ENCODE results near the gene CES3. TPM values are rescaled to one million over a fixed set of nuclear protein-coding genes. Genes with fewer than 3 reads are reported as not detected.

Gene CES3
- polyA plus RNA-seq, 1 donor from 2014 or later = 1.8 TPM

GRCh38 chr16:66970775-66971720 is 10.0 kb downstream of the CES3 start:
- H3K27ac ChIP-seq (ENCODE audit: low read length) = no peak overlapping the region
- no peaks in the 10 kb centered on the region for H3K9me3 ChIP-seq (ENCODE audit: low read length)
- TF ChIP-seq REST (IDR thresholded peaks at IDR 0.05; ENCODE audit: borderline replicate concordance) = no peak
- TF ChIP-seq EP300 (conservative IDR thresholded peaks at IDR 0.05; ENCODE audit: poor library complexity, severe bottlenecking) = no peak
- no peak for TF ChIP-seq EZH2 (IDR thresholded peaks at IDR 0.05; ENCODE audit: borderline replicate concordance, insufficient read depth, low read length, poor library complexity, severe bottlenecking)
- TF ChIP-seq CTCF (IDR thresholded peaks at IDR 0.05; ENCODE audit: poor library complexity, severe bottlenecking) = no peak
- TF ChIP-seq RAD21 (conservative IDR thresholded peaks at IDR 0.05) = no peak
- TF ChIP-seq MXI1 (conservative IDR thresholded peaks at IDR 0.05; ENCODE audit: poor library complexity, severe bottlenecking) = no peak
- no peak for TF ChIP-seq POLR2AphosphoS5 (IDR thresholded peaks at IDR 0.05)
- TF ChIP-seq SMC3 (conservative IDR thresholded peaks at IDR 0.05; ENCODE audit: poor library complexity) = no peak
- no peak for TF ChIP-seq TAF1 (IDR thresholded peaks at IDR 0.05; ENCODE audit: low read depth)
- H3K79me2 ChIP-seq (replicated peaks; ENCODE audit: insufficient read depth, low read length) = no peaks in the 10 kb centered on the region
- H3K4me2 ChIP-seq (ENCODE audit: low read length) = no peak overlapping the region
- no peaks in the 10 kb centered on the region for H3K9me2 ChIP-seq (ENCODE audit: insufficient read depth, low read length)
- no peaks in the 10 kb centered on the region for H4K20me1 ChIP-seq (ENCODE audit: insufficient read depth)
- H2AFZ ChIP-seq (ENCODE audit: low read depth, low read length) = no peak overlapping the region
- no peak overlapping the region for H3K4me3 ChIP-seq (ENCODE audit: low read length)
- no peaks in the 10 kb centered on the region for H3F3A ChIP-seq (ENCODE audit: insufficient read depth, low read length, poor library complexity, severe bottlenecking)
- H3K27me3 ChIP-seq (ENCODE audit: insufficient read depth, low read depth, low read length) = no peaks in the 10 kb centered on the region
- no peak overlapping the region for H3K9ac ChIP-seq (ENCODE audit: low read length)
- H3K36me3 ChIP-seq (ENCODE audit: insufficient read depth, low read length) = no peaks in the 10 kb centered on the region

- H3K9me2 ChIP-seq (ENCODE audit: insufficient read depth, low read length) = no peaks in the 10 kb centered on the region
- no peaks in the 10 kb centered on the region for H3K9me3 ChIP-seq (ENCODE audit: low read length)
- no peak overlapping the region for H3K4me2 ChIP-seq (ENCODE audit: low read length)
- no peak overlapping the region for H3K9ac ChIP-seq (ENCODE audit: low read length)
- H3K79me2 ChIP-seq (replicated peaks; ENCODE audit: insufficient read depth, low read length) = no peaks in the 10 kb centered on the region
- H4K20me1 ChIP-seq (ENCODE audit: insufficient read depth) = no peaks in the 10 kb centered on the region
- no peaks in the 10 kb centered on the region for H3K27me3 ChIP-seq (ENCODE audit: insufficient read depth, low read depth, low read length)
- H3F3A ChIP-seq (ENCODE audit: insufficient read depth, low read length, poor library complexity, severe bottlenecking) = no peaks in the 10 kb centered on the region
- no peaks in the 10 kb centered on the region for H3K36me3 ChIP-seq (ENCODE audit: insufficient read depth, low read length)
- TF ChIP-seq POLR2AphosphoS5 (IDR thresholded peaks at IDR 0.05) (no peak), TAF1 (IDR thresholded peaks at IDR 0.05; ENCODE audit: low read depth) (no peak), EP300 (conservative IDR thresholded peaks at IDR 0.05; ENCODE audit: poor library complexity, severe bottlenecking) (no peak), CTCF (IDR thresholded peaks at IDR 0.05; ENCODE audit: poor library complexity, severe bottlenecking) (no peak), SMC3 (conservative IDR thresholded peaks at IDR 0.05; ENCODE audit: poor library complexity) (no peak)
- H3K4me3 ChIP-seq (ENCODE audit: low read length) = no peak overlapping the region
- no peak overlapping the region for H3K27ac ChIP-seq (ENCODE audit: low read length)
- H2AFZ ChIP-seq (ENCODE audit: low read depth, low read length) = no peak overlapping the region
Measured at GRCh38 chr16:66972983-66973382, 11.9 kb downstream of the CES3 start.
